H9 (cell line): ENCODE data around the gene PIH1D2. TPM values are rescaled to one million over a fixed set of nuclear protein-coding genes. Genes with fewer than 3 reads are reported as not detected.

Source experiments
- DNase-seq: peaks from one replicate; pipeline ENCODE4 v3.0.0-alpha.2; 2017
- H2AFZ ChIP-seq: one replicate; pipeline ENCODE4 v1.6.1; 2013; ENCODE audit warnings: mild to moderate bottlenecking, low read length, control low read depth, moderate library complexity
- H2AK5ac ChIP-seq: 2 replicates; pipeline ENCODE4 v1.6.1; 2013; ENCODE audit warnings: low read length, control low read depth, mixed read lengths; ENCODE audit not compliant: insufficient read length
- H2BK120ac ChIP-seq: one replicate; pipeline ENCODE4 v1.6.1; 2013; ENCODE audit warnings: low read depth, mild to moderate bottlenecking, low read length, control low read depth, inconsistent platforms; ENCODE audit not compliant: poor library complexity, severe bottlenecking
- H2BK12ac ChIP-seq: 2 replicates; pipeline ENCODE4 v1.6.1; 2013; ENCODE audit warnings: low read length, control low read depth, mixed read lengths, low read depth; ENCODE audit not compliant: insufficient read length
- H2BK15ac ChIP-seq: 2 replicates; pipeline ENCODE4 v1.6.1; 2013; ENCODE audit warnings: low read depth, low read length, control low read depth
- H2BK20ac ChIP-seq: one replicate; pipeline ENCODE4 v1.6.1; 2013; ENCODE audit warnings: low read depth, mild to moderate bottlenecking, low read length, control low read depth, inconsistent platforms; ENCODE audit not compliant: poor library complexity, severe bottlenecking
- H2BK5ac ChIP-seq: 2 replicates; pipeline ENCODE4 v1.6.1; 2013; ENCODE audit warnings: low read length, control low read depth, mixed read lengths; ENCODE audit not compliant: insufficient read length
- H3K14ac ChIP-seq: 2 replicates; pipeline ENCODE4 v1.6.1; 2013; ENCODE audit warnings: low read length, control low read depth; ENCODE audit not compliant: insufficient read depth
- H3K18ac ChIP-seq: 2 replicates; pipeline ENCODE4 v1.6.1; 2013; ENCODE audit warnings: low read depth, mild to moderate bottlenecking, mixed read lengths, low read length, control low read depth; ENCODE audit not compliant: insufficient read length
- H3K23ac ChIP-seq: 2 replicates; pipeline ENCODE4 v1.6.1; 2013; ENCODE audit warnings: low read length, control low read depth, mixed read lengths, low read depth; ENCODE audit not compliant: insufficient read length
- H3K23me2 ChIP-seq: 2 replicates; pipeline ENCODE4 v1.6.1; 2013; ENCODE audit warnings: low read depth, mild to moderate bottlenecking, mixed read lengths, low read length, control low read depth; ENCODE audit not compliant: insufficient read length, poor library complexity, severe bottlenecking
- H3K27ac ChIP-seq: 2 replicates; pipeline ENCODE4 v1.5.1; 2013; ENCODE audit warnings: low read length, control low read depth, mixed read lengths, low read depth; ENCODE audit not compliant: insufficient read length
- H3K27me3 ChIP-seq: 2 replicates; pipeline ENCODE4 v1.6.1; 2013; ENCODE audit warnings: low read length, control low read depth, inconsistent platforms; ENCODE audit not compliant: insufficient read depth
- H3K4ac ChIP-seq: 2 replicates; pipeline ENCODE4 v1.6.1; 2013; ENCODE audit warnings: low read depth, mild to moderate bottlenecking, control low read depth, inconsistent platforms, low read length, moderate library complexity
- H3K4me1 ChIP-seq: 2 replicates; pipeline ENCODE4 v1.6.1; 2013; ENCODE audit warnings: low read length, control low read depth, inconsistent platforms; ENCODE audit not compliant: insufficient read depth
- H3K4me2 ChIP-seq: 2 replicates; pipeline ENCODE4 v1.6.1; 2013; ENCODE audit warnings: low read length, control low read depth, mixed read lengths; ENCODE audit not compliant: insufficient read length, insufficient read depth
- H3K56ac ChIP-seq: 2 replicates; pipeline ENCODE4 v1.6.1; 2013; ENCODE audit warnings: low read depth, mild to moderate bottlenecking, mixed read lengths, low read length, control low read depth; ENCODE audit not compliant: insufficient read length
- H3K79me1 ChIP-seq: 2 replicates; pipeline ENCODE4 v1.6.1; 2013; ENCODE audit warnings: low read depth, mild to moderate bottlenecking, moderate library complexity, low read length, control low read depth, inconsistent platforms; ENCODE audit not compliant: insufficient read depth, poor library complexity, severe bottlenecking
- H3K79me2 ChIP-seq: 2 replicates; pipeline ENCODE4 v1.6.1; 2013; ENCODE audit warnings: low read length, control low read depth, inconsistent platforms; ENCODE audit not compliant: insufficient read depth
- H3K9ac ChIP-seq: 2 replicates; pipeline ENCODE4 v1.6.1; 2013; ENCODE audit warnings: low read length, control low read depth, mixed read lengths; ENCODE audit not compliant: insufficient read length; ENCODE audit errors: extremely low read depth
- H3K9me3 ChIP-seq: one replicate; pipeline ENCODE4 v1.6.1; 2013; ENCODE audit warnings: low read depth, low read length, inconsistent platforms; ENCODE audit not compliant: control insufficient read depth
- H3T11ph ChIP-seq: one replicate; pipeline ENCODE4 v1.6.1; 2013; ENCODE audit warnings: mild to moderate bottlenecking, low read length, control low read depth, inconsistent platforms
- H4K20me1 ChIP-seq: one replicate; pipeline ENCODE4 v1.6.1; 2013; ENCODE audit not compliant: control insufficient read depth, insufficient read length, insufficient read depth
- H4K5ac ChIP-seq: 2 replicates; pipeline ENCODE4 v1.6.1; 2013; ENCODE audit warnings: low read depth, mild to moderate bottlenecking, mixed read lengths, low read length, control low read depth; ENCODE audit not compliant: insufficient read length
- H4K8ac ChIP-seq: replicated peaks from 2 replicates; pipeline ENCODE4 v1.6.1; 2013; ENCODE audit warnings: low read length, control low read depth, mixed read lengths, low read depth; ENCODE audit not compliant: insufficient read length
- H4K91ac ChIP-seq: 2 replicates; pipeline ENCODE4 v1.6.1; 2013; ENCODE audit warnings: low read depth, mild to moderate bottlenecking, moderate library complexity, mixed read lengths, low read length, control low read depth; ENCODE audit not compliant: insufficient read length
- H3K27ac Mint-ChIP-seq, 3 experiments: 2 replicates in 2 of 3; 3 replicates in 1 of 3; pipeline ENCODE4 v1.8.0; 2020 to 2021; ENCODE audit warnings: mixed read lengths in 3 of 3, mild to moderate bottlenecking in 1 of 3, moderate library complexity in 1 of 3
- H3K27me3 Mint-ChIP-seq: 2 replicates; pipeline ENCODE4 v1.8.0; 2021; ENCODE audit warnings: low read depth, mild to moderate bottlenecking, moderate library complexity, mixed read lengths
- H3K36me3 Mint-ChIP-seq, 3 experiments: 2 replicates in 2 of 3; 3 replicates in 1 of 3; pipeline ENCODE4 v1.8.0; 2020 to 2021; ENCODE audit warnings: low read depth in 3 of 3, mixed read lengths in 3 of 3; ENCODE audit not compliant: insufficient read depth in 1 of 3
- H3K4me1 Mint-ChIP-seq, 2 experiments: 2 replicates each; pipeline ENCODE4 v1.8.0; 2020; ENCODE audit warnings: mixed read lengths in 2 of 2
- H3K4me3 Mint-ChIP-seq, 2 experiments: 2 replicates in 1 of 2; 3 replicates in 1 of 2; pipeline ENCODE4 v1.8.0; 2020 to 2021; ENCODE audit warnings: mild to moderate bottlenecking in 2 of 2, mixed read lengths in 2 of 2, moderate library complexity in 1 of 2
- H3K9me3 Mint-ChIP-seq, 2 experiments: 2 replicates in 1 of 2; 3 replicates in 1 of 2; pipeline ENCODE4 v1.8.0; 2020; ENCODE audit warnings: mild to moderate bottlenecking in 2 of 2, mixed read lengths in 2 of 2, moderate library complexity in 1 of 2
- WGBS: extraction: QIAGEN DNeasy Blood & Tissue Kit; methylation state at CpG from one replicate; pipeline ENCODE4 v1.1.7; 2013; ENCODE audit warnings: missing lambda C conversion rate, low lambda C conversion rate, mixed read lengths; ENCODE audit not compliant: insufficient read length; ENCODE audit errors: extremely low coverage; 5-methylcytosine and 5-hydroxymethylcytosine counted together
- total RNA-seq: library from RNA; stranded (reverse); gene quantifications from 2 replicates; pipeline ENCODE4 v1.2.1, GENCODE V29; 2021
- TF ChIP-seq, protein P1 (sequence below): fragments of 200-600 bp; sonication (generic); conservative IDR thresholded peaks from 3 replicates; pipeline ENCODE4 v1.8.0; 2021; ENCODE audit warnings: antibody characterized with exemption, mild to moderate bottlenecking

The PIH1D2 gene
- total RNA-seq, 1 experiment from 2014 or later, result 1.1 TPM

DNA sequence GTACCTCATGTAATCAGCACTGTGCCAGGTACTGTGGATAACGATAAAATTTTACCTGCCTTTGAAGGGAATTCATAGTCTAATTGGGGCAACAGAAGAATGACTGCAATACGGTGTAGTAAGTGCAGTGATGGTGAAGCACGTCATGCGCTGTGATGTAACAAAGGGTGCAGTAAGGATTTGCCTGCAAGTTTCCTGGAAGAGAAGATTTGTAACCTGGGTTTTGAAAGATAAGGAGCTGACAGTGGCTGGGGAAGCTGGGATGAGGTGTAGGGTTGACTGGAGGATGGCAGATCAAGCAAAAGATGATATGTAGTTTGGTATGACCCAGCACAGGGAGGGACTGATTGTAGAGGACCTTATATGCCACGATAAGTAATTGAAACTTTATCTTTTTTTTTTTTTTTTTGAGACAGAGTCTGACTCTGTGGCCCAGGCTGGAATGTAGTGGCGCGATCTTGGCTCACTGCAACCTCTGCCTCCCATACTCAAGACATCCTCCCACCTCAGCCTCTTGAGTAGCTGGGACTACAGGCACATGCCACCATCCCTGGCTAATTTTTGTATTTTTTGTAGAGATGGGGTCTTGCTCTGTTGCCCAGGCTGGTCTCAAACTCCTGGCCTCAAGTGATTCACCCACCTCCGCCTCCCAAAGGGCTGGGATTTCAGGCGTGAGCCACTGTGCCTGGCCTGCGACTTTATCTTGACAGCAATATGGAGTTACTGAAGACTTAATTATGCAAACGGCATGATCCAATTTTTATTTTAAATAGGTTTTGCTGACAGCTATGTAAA, 24.1 kb upstream of the PIH1D2 start:
- Histone ChIP-seq H3K9ac (no peak overlapping the region), H3K18ac (no peak overlapping the region), H3T11ph (no peak overlapping the region), H2BK20ac (no peak overlapping the region), H2BK120ac (no peak overlapping the region), H3K9me3 (no peaks in the 10 kb centered on the region), H4K91ac (no peak overlapping the region), H3K4me1 (no peaks in the 10 kb centered on the region), H3K4ac (no peak overlapping the region), H2BK5ac (no peak overlapping the region), H3K23me2 (no peaks in the 10 kb centered on the region), H3K4me2 (no peak overlapping the region), H2AFZ (no peak overlapping the region), H2AK5ac (no peak overlapping the region), H4K8ac (no peak overlapping the region), H2BK12ac (no peak overlapping the region), H3K79me2 (no peaks in the 10 kb centered on the region), H3K23ac (no peak overlapping the region), H2BK15ac (no peak overlapping the region), H3K14ac (no peak overlapping the region), H3K27ac (no peak overlapping the region), H4K5ac (no peak overlapping the region), H3K79me1 (no peaks in the 10 kb centered on the region), H3K56ac (no peak overlapping the region), H3K27me3 (no peaks in the 10 kb centered on the region), H4K20me1 (no peaks in the 10 kb centered on the region)
- no CpG with 5 or more reads among the region's 11 CpGs for WGBS
- DNase-seq, result no peak
- no peaks in the 10 kb centered on the region for H3K27me3 Mint-ChIP-seq
- H3K27ac Mint-ChIP-seq, result 0 out of 7 replicates have a peak overlapping the region, but pooled peaks of 1 of the 3 experiments have one; percentile 24
- H3K4me1 Mint-ChIP-seq, result no peaks in the 10 kb centered on the region
- H3K9me3 Mint-ChIP-seq, result no peaks in the 10 kb centered on the region
- no peak overlapping the region for H3K4me3 Mint-ChIP-seq
- TF ChIP-seq, protein P1, sequence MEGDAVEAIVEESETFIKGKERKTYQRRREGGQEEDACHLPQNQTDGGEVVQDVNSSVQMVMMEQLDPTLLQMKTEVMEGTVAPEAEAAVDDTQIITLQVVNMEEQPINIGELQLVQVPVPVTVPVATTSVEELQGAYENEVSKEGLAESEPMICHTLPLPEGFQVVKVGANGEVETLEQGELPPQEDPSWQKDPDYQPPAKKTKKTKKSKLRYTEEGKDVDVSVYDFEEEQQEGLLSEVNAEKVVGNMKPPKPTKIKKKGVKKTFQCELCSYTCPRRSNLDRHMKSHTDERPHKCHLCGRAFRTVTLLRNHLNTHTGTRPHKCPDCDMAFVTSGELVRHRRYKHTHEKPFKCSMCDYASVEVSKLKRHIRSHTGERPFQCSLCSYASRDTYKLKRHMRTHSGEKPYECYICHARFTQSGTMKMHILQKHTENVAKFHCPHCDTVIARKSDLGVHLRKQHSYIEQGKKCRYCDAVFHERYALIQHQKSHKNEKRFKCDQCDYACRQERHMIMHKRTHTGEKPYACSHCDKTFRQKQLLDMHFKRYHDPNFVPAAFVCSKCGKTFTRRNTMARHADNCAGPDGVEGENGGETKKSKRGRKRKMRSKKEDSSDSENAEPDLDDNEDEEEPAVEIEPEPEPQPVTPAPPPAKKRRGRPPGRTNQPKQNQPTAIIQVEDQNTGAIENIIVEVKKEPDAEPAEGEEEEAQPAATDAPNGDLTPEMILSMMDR, result no peak
- peaks cover 4 to 16% (median 12%) of the 10 kb centered on the region in 3 experiments; a peak in 6 of 7 replicates for H3K36me3 Mint-ChIP-seq
